Measurements from ENCODE around the gene PTPRM. TPM values are rescaled to one million over a fixed set of nuclear protein-coding genes. Genes with fewer than 3 reads are reported as not detected.
"Not testable (repeated sequence)": the region's sequence is repeated elsewhere in the genome, so short reads cannot be mapped to it uniquely, and the experiment has no call there.

PTPRM gene
- total RNA-seq, 1 donor from 2014 or later, result 42.1 TPM

DNA sequence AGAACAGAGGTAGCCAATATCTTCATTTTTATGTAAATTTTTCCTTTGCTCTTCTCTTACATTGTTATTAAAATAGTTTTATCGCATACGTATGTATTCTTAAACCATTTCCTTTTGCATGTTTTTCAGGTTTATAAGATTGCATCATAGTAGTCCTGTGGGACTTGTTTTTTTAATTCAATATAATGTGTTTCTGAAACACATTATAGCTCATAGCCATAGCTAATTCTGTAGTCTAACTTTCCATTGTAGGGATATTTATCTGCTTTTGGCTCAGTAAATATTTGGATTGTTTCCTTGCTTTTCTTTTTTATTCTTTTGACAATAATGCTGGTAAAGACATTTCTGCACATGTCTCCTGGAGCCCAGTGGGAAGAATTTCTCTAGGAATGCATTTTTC, 484.3 kb downstream of the PTPRM start:
- Histone ChIP-seq H3K27me3 (ENCODE audit: control insufficient read depth, insufficient read depth, low read length) (no peaks in the 10 kb centered on the region), H3K36me3 (ENCODE audit: control insufficient read depth, insufficient read depth, low read length) (no peaks in the 10 kb centered on the region), H3K4me3 (ENCODE audit: low read depth, low read length) (no peak overlapping the region)
- TF ChIP-seq, protein P1, sequence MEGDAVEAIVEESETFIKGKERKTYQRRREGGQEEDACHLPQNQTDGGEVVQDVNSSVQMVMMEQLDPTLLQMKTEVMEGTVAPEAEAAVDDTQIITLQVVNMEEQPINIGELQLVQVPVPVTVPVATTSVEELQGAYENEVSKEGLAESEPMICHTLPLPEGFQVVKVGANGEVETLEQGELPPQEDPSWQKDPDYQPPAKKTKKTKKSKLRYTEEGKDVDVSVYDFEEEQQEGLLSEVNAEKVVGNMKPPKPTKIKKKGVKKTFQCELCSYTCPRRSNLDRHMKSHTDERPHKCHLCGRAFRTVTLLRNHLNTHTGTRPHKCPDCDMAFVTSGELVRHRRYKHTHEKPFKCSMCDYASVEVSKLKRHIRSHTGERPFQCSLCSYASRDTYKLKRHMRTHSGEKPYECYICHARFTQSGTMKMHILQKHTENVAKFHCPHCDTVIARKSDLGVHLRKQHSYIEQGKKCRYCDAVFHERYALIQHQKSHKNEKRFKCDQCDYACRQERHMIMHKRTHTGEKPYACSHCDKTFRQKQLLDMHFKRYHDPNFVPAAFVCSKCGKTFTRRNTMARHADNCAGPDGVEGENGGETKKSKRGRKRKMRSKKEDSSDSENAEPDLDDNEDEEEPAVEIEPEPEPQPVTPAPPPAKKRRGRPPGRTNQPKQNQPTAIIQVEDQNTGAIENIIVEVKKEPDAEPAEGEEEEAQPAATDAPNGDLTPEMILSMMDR (IDR thresholded peaks at IDR 0.05; ENCODE audit: insufficient read depth, low read length, severe bottlenecking), result no peak
- peak; percentile 21 for DNase-seq (ENCODE audit: low read depth)
- FAIRE-seq, result no peak

DNA sequence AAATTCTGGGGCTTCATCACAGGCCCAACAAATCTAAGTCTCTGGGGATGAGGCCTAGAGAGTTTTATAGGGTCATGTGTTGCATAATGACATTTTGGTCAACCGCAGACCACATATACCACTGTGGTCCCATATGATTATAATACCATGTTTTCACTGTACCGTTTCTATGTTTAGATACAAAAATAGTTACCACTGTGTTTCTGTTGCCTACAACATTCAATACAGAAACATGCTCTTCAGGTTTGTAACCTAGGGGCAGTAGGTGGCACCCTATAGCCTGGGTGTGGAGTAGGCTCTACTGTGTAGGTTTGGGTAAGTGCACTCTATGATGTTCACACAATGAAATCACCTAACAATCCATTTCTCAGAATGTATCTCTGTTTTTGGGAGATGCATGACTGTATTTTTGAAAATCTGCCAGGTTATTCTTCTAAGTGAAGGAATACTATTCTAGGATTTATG, 485.2 kb downstream of the PTPRM start:
- no peak for FAIRE-seq
- H3K36me3 ChIP-seq (ENCODE audit: control insufficient read depth, insufficient read depth, low read length), result no peaks in the 10 kb centered on the region
- no peaks in the 10 kb centered on the region for H3K27me3 ChIP-seq (ENCODE audit: control insufficient read depth, insufficient read depth, low read length)
- H3K4me3 ChIP-seq (ENCODE audit: low read depth, low read length), result no peak overlapping the region
- TF ChIP-seq, protein P1 (IDR thresholded peaks at IDR 0.05; ENCODE audit: insufficient read depth, low read length, severe bottlenecking), result peak; percentile 12
- DNase-seq (ENCODE audit: low read depth), result peak; percentile 17

DNA sequence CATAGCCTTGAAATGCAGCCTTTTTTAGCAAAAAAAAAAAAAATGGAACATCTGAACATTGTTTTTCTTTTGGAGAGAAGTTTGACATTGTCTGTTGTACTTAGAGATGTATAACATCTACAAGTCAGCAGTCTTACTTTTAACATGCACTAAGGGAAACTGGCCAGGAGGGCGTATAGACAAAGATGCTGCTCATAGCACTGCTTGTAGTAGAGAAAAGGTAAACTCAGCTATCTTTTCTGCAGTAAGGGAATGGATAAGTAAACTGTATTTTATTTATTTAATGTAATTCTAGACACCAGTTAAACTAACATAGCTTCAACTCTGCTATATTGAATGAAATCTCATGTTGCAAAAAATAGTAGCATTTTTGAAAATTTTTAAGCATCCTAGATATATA, 489.6 kb downstream of the PTPRM start:
- Histone ChIP-seq H3K4me3 (ENCODE audit: low read depth, low read length) (no peak overlapping the region), H3K36me3 (ENCODE audit: control insufficient read depth, insufficient read depth, low read length) (no peaks in the 10 kb centered on the region), H3K27me3 (ENCODE audit: control insufficient read depth, insufficient read depth, low read length) (no peaks in the 10 kb centered on the region)
- no peak for DNase-seq (ENCODE audit: low read depth)
- TF ChIP-seq, protein P1 (IDR thresholded peaks at IDR 0.05; ENCODE audit: insufficient read depth, low read length, severe bottlenecking), result no peak
- FAIRE-seq, result no peak

GRCh38 chr18:8063152-8063551, 496.0 kb downstream of the PTPRM start:
- H3K36me3 ChIP-seq (ENCODE audit: control insufficient read depth, insufficient read depth, low read length); FAIRE-seq; H3K27me3 ChIP-seq (ENCODE audit: control insufficient read depth, insufficient read depth, low read length); H3K4me3 ChIP-seq (ENCODE audit: low read depth, low read length); DNase-seq (ENCODE audit: low read depth): not testable (repeated sequence)

DNA sequence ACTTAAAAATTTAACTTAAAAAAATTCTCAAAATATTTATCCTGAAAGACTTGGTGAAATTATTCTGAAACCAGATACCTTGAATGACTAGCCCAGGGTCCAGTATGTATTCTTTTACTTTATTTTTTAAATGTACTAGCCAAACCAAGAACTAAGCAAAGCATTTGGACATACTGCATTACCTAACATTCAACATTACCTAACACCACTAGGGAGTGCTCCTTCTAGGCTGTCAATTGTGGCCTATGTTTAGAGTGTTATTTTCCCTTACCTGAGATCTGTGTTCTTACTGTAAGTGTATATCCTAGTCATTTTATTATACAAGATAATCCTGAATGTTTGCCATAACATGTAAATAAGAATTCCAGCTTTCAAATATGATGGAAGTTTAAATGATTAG, 496.6 kb downstream of the PTPRM start:
- FAIRE-seq (no peak), DNase-seq (ENCODE audit: low read depth) (peak; percentile 31)
- no peaks in the 10 kb centered on the region for H3K27me3 ChIP-seq (ENCODE audit: control insufficient read depth, insufficient read depth, low read length)
- H3K4me3 ChIP-seq (ENCODE audit: low read depth, low read length), result no peak overlapping the region
- H3K36me3 ChIP-seq (ENCODE audit: control insufficient read depth, insufficient read depth, low read length), result no peaks in the 10 kb centered on the region
- TF ChIP-seq, protein P1 (IDR thresholded peaks at IDR 0.05; ENCODE audit: insufficient read depth, low read length, severe bottlenecking), result no peak

GRCh38 chr18:8065284-8065683, 498.2 kb downstream of the PTPRM start:
- DNase-seq (ENCODE audit: low read depth) (no peak), FAIRE-seq (no peak)
- TF ChIP-seq, protein P1 (IDR thresholded peaks at IDR 0.05; ENCODE audit: insufficient read depth, low read length, severe bottlenecking), result no peak
- H3K36me3 ChIP-seq (ENCODE audit: control insufficient read depth, insufficient read depth, low read length), result peaks cover 2% of the 10 kb centered on the region
- H3K4me3 ChIP-seq (ENCODE audit: low read depth, low read length), result no peak overlapping the region
- no peaks in the 10 kb centered on the region for H3K27me3 ChIP-seq (ENCODE audit: control insufficient read depth, insufficient read depth, low read length)

Data from bronchial epithelial cell (primary cell).